Measurements from ENCODE around the gene NPHP4.
"Not testable (repeated sequence)": the region's sequence is repeated elsewhere in the genome, so short reads cannot be mapped to it uniquely, and the experiment has no call there.

Gene NPHP4

GRCh38 chr1:5857011-5857410 is 135.2 kb downstream of the NPHP4 start:
- TF ChIP-seq CTCF (IDR thresholded peaks at IDR 0.05) = no peak
- Histone ChIP-seq H3K36me3 (ENCODE audit: control insufficient read depth, insufficient read depth, low read length) (no peaks in the 10 kb centered on the region), H2AFZ (no peak overlapping the region), H3K4me2 (ENCODE audit: low read length) (no peak overlapping the region), H3K27ac (no peak overlapping the region), H3K9me3 (ENCODE audit: control insufficient read depth, low read length) (no peaks in the 10 kb centered on the region), H3K27me3 (ENCODE audit: control insufficient read depth, insufficient read depth, low read length) (no peaks in the 10 kb centered on the region), H3K9ac (no peak overlapping the region), H3K79me2 (no peaks in the 10 kb centered on the region), H3K4me1 (no peaks in the 10 kb centered on the region), H3K4me3 (ENCODE audit: low read depth, low read length) (no peak overlapping the region)

- no peak overlapping the region for H3K4me3 ChIP-seq (ENCODE audit: low read depth, low read length)
- H3K79me2 ChIP-seq = no peaks in the 10 kb centered on the region
- no peak overlapping the region for H3K4me2 ChIP-seq (ENCODE audit: low read length)
- no peaks in the 10 kb centered on the region for H3K36me3 ChIP-seq (ENCODE audit: control insufficient read depth, insufficient read depth, low read length)
- TF ChIP-seq CTCF (IDR thresholded peaks at IDR 0.05) = no peak
- no peaks in the 10 kb centered on the region for H3K27me3 ChIP-seq (ENCODE audit: control insufficient read depth, insufficient read depth, low read length)
- H3K9me3 ChIP-seq (ENCODE audit: control insufficient read depth, low read length) = no peaks in the 10 kb centered on the region
- H3K27ac ChIP-seq = no peak overlapping the region
- no peak overlapping the region for H3K9ac ChIP-seq
- H3K4me1 ChIP-seq = no peaks in the 10 kb centered on the region
- H2AFZ ChIP-seq = no peak overlapping the region
Measured at GRCh38 chr1:5856246-5856815, 135.9 kb downstream of the NPHP4 start.

GRCh38 chr1:5855196-5855897 is 136.9 kb downstream of the NPHP4 start:
- no peak for TF ChIP-seq CTCF (IDR thresholded peaks at IDR 0.05)
- H3K27me3 ChIP-seq (ENCODE audit: control insufficient read depth, insufficient read depth, low read length) = no peaks in the 10 kb centered on the region

GRCh38 chr1:5854754-5855153 is 137.5 kb downstream of the NPHP4 start:
- H3K27me3 ChIP-seq (ENCODE audit: control insufficient read depth, insufficient read depth, low read length) = no peaks in the 10 kb centered on the region
- H3K79me2 ChIP-seq = no peaks in the 10 kb centered on the region
- no peaks in the 10 kb centered on the region for H3K4me1 ChIP-seq
- no peak overlapping the region for H3K4me3 ChIP-seq (ENCODE audit: low read depth, low read length)
- H3K9ac ChIP-seq = no peak overlapping the region
- H3K36me3 ChIP-seq (ENCODE audit: control insufficient read depth, insufficient read depth, low read length) = no peaks in the 10 kb centered on the region
- no peak for TF ChIP-seq CTCF (IDR thresholded peaks at IDR 0.05)
- no peak overlapping the region for H3K4me2 ChIP-seq (ENCODE audit: low read length)
- H2AFZ ChIP-seq = no peak overlapping the region
- no peak overlapping the region for H3K27ac ChIP-seq
- no peaks in the 10 kb centered on the region for H3K9me3 ChIP-seq (ENCODE audit: control insufficient read depth, low read length)

More at GRCh38 chr1:5855196-5855897, 136.9 kb downstream of the NPHP4 start:
- H3K9ac ChIP-seq = no peak overlapping the region
- no peaks in the 10 kb centered on the region for H3K79me2 ChIP-seq
- H3K4me3 ChIP-seq (ENCODE audit: low read depth, low read length) = no peak overlapping the region
- H3K36me3 ChIP-seq (ENCODE audit: control insufficient read depth, insufficient read depth, low read length) = no peaks in the 10 kb centered on the region
- no peak overlapping the region for H3K27ac ChIP-seq
- no peaks in the 10 kb centered on the region for H3K9me3 ChIP-seq (ENCODE audit: control insufficient read depth, low read length)
- no peak overlapping the region for H2AFZ ChIP-seq
- no peaks in the 10 kb centered on the region for H3K4me1 ChIP-seq
- no peak overlapping the region for H3K4me2 ChIP-seq (ENCODE audit: low read length)

- H3K9me3 ChIP-seq (ENCODE audit: control insufficient read depth, low read length); H3K4me1 ChIP-seq; H3K36me3 ChIP-seq (ENCODE audit: control insufficient read depth, insufficient read depth, low read length); H2AFZ ChIP-seq; H3K4me2 ChIP-seq (ENCODE audit: low read length); H3K27ac ChIP-seq; H3K79me2 ChIP-seq; H3K4me3 ChIP-seq (ENCODE audit: low read depth, low read length); H3K27me3 ChIP-seq (ENCODE audit: control insufficient read depth, insufficient read depth, low read length); H3K9ac ChIP-seq: not testable (repeated sequence)
Measured at GRCh38 chr1:5853858-5854257, 138.4 kb downstream of the NPHP4 start.
